ENCODE results near the gene MDC1.

The MDC1 gene

GRCh38 chr6:30672445-30673253, 44.4 kb downstream of the MDC1 start, which contains the start of gene DHX16 (continued):
- TF ChIP-seq YY2 (tag by site-specific recombination; IDR thresholded peaks at IDR 0.05) (0 out of 2 replicates have a peak, but pooled peaks have one; percentile 57), ZNF24 (tag by site-specific recombination; IDR thresholded peaks at IDR 0.05) (peak; percentile 94), ZNF341 (tag by site-specific recombination; IDR thresholded peaks at IDR 0.05; ENCODE audit: low read depth) (0 out of 2 replicates have a peak, but pooled peaks have one; percentile 21), ZNF423 (tag by site-specific recombination; IDR thresholded peaks at IDR 0.05) (no peak), ZNF645 (tag by site-specific recombination; IDR thresholded peaks at IDR 0.05) (no peak), ZXDB (tag by site-specific recombination; IDR thresholded peaks at IDR 0.05) (peak; percentile 83; the same call in 1 of the 2 replicates), OSR2 (tag by site-specific recombination; IDR thresholded peaks at IDR 0.05) (no peak), ZFP69B (tag by site-specific recombination; IDR thresholded peaks at IDR 0.05) (peak; percentile 65; the same call in 1 of the 2 replicates), ATF2 (tag by site-specific recombination; IDR thresholded peaks at IDR 0.05; ENCODE audit: low read depth) (no peak), ZNF571 (tag by site-specific recombination; IDR thresholded peaks at IDR 0.05) (no peak), ZNF391 (tag by site-specific recombination; IDR thresholded peaks at IDR 0.05; ENCODE audit: borderline replicate concordance, low read depth) (peak; percentile 76; the same call in 1 of the 2 replicates), SCRT1 (tag by site-specific recombination; IDR thresholded peaks at IDR 0.05; ENCODE audit: borderline replicate concordance) (peak; percentile 98), ZNF654 (tag by site-specific recombination; IDR thresholded peaks at IDR 0.05; ENCODE audit: low read depth) (peak; percentile 74), ZNF16 (tag by site-specific recombination; IDR thresholded peaks at IDR 0.05; ENCODE audit: low read depth) (no peak), ZNF274 (IDR thresholded peaks at IDR 0.05; ENCODE audit: low read length) (no peak), ZNF274 (tag by site-specific recombination; IDR thresholded peaks at IDR 0.05; ENCODE audit: borderline replicate concordance) (no peak), ZNF280C (tag by site-specific recombination; IDR thresholded peaks at IDR 0.05) (no peak), ZNF488 (tag by site-specific recombination; IDR thresholded peaks at IDR 0.05) (no peak), ZNF658 (tag by site-specific recombination; IDR thresholded peaks at IDR 0.05) (0 out of 2 replicates have a peak, but pooled peaks have one; percentile 48), ZNF114 (tag by site-specific recombination; IDR thresholded peaks at IDR 0.05) (no peak), MEIS1 (CRISPR knock-in tag; IDR thresholded peaks at IDR 0.05; ENCODE audit: borderline replicate concordance) (no peak), BCL11B (tag by site-specific recombination; IDR thresholded peaks at IDR 0.05; ENCODE audit: low read depth) (no peak), ZBTB48 (tag by site-specific recombination; IDR thresholded peaks at IDR 0.05) (peak; percentile 58; the same call in 1 of the 2 replicates), ZNF768 (tag by site-specific recombination; IDR thresholded peaks at IDR 0.05) (no peak), ZNF335 (tag by site-specific recombination; conservative IDR thresholded peaks at IDR 0.05) (peak; percentile 80), ZBTB17 (tag by site-specific recombination; IDR thresholded peaks at IDR 0.05) (peak; percentile 96), SP7 (tag by site-specific recombination; IDR thresholded peaks at IDR 0.05) (peak; percentile 65), PRDM4 (tag by site-specific recombination; IDR thresholded peaks at IDR 0.05) (no peak), ZFP37 (tag by site-specific recombination; IDR thresholded peaks at IDR 0.05) (peak; percentile 42; the same call in 1 of the 2 replicates), ZNF701 (tag by site-specific recombination; IDR thresholded peaks at IDR 0.05) (no peak), REPIN1 (tag by site-specific recombination; IDR thresholded peaks at IDR 0.05; ENCODE audit: low read depth) (no peak), ZNF561 (tag by site-specific recombination; IDR thresholded peaks at IDR 0.05; ENCODE audit: borderline replicate concordance) (peak; percentile 100), KLF8 (tag by site-specific recombination; IDR thresholded peaks at IDR 0.05) (peak; percentile 42; the same call in 1 of the 2 replicates)
